Measurements from ENCODE around the gene BRCA2. TPM values are rescaled to one million over a fixed set of nuclear protein-coding genes. Genes with fewer than 3 reads are reported as not detected.
A peak's percentile ranks its signal among the peaks of the same experiment; 100 is the strongest.

BRCA2 gene
- total and polyA plus RNA-seq, 2 experiments from 2014 or later: 28.6 to 38.7 TPM

DNA sequence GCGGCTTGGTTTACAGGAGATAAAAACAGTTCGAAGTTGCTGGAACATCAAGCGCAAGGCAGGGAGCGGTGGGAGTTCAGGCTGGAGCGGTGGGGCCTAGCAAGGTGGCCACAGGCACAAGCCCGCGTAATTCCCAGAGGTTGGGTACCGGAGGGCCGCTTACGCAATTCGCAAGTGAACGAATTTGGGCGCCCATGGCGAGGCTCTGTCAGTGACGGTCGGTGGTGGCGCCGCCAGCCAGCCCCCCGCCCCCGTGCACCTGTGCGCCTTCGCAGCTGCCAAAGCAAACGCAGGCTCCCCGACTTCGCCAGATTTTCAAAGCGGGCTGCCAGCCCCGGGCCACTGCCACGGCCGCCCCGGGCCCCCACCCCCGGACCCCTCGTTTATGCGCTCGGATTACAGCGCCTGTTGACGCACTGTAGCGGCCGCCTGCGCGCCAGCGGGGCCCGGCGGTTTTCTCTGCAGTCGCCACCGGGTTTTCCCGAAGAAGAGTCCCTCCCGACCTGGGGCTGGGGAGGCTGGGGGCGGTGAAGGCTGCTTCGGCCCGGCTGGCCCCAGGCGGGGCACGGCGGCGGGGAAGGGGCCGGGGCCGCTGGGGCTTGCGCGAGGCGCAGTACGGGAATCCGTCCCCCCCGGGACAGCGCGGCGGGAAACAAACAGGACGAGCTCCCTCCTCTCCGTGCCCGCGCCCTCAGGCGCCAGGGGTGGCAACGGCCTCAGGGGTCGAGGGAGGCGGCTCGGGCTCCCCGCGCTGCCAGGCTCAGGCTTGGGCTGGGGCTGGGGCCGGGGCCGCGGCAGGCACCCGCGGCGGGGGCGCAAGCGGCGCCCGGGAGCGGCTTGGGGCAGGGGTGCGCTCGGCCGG is 111.9 kb downstream of the BRCA2 start:
- 0 out of 2 replicates have a peak, but pooled peaks cover 7% of the 10 kb centered on the region for H3K79me2 ChIP-seq (replicated peaks; ENCODE audit: insufficient read depth)
- Mint-ChIP-seq H3K9me3 (no peaks in the 10 kb centered on the region; the same call in 2 of the 3 replicates), H3K36me3 (ENCODE audit: low read depth) (no peaks in the 10 kb centered on the region; the same call in 2 of the 3 replicates), H3K4me1 (peaks cover 27% of the 10 kb centered on the region), H3K27ac (no peak overlapping the region), H3K4me3 (peak overlapping the region; percentile 71), H3K27me3 (ENCODE audit: insufficient read depth, low read depth, poor library complexity) (peaks cover 6% of the 10 kb centered on the region)
- peaks cover 14% of the 10 kb centered on the region; the same call in 1 of the 2 replicates for H3F3A ChIP-seq (replicated peaks; ENCODE audit: low read depth)
- H3K4me1 ChIP-seq (ENCODE audit: insufficient read depth): peaks cover 23% of the 10 kb centered on the region
- TF ChIP-seq EZH2 (IDR thresholded peaks at IDR 0.05; ENCODE audit: low read depth, unreplicated experiment) (no peak), NANOG (IDR thresholded peaks at IDR 0.05; ENCODE audit: borderline replicate concordance) (no peak), POLR2AphosphoS5 (IDR thresholded peaks at IDR 0.05; ENCODE audit: low read depth) (no peak), EZH2phosphoT487 (IDR thresholded peaks at IDR 0.05; ENCODE audit: unreplicated experiment) (no peak), ZNF114 (CRISPR knock-in tag; IDR thresholded peaks at IDR 0.05) (no peak)
- TF ChIP-seq, protein P1, sequence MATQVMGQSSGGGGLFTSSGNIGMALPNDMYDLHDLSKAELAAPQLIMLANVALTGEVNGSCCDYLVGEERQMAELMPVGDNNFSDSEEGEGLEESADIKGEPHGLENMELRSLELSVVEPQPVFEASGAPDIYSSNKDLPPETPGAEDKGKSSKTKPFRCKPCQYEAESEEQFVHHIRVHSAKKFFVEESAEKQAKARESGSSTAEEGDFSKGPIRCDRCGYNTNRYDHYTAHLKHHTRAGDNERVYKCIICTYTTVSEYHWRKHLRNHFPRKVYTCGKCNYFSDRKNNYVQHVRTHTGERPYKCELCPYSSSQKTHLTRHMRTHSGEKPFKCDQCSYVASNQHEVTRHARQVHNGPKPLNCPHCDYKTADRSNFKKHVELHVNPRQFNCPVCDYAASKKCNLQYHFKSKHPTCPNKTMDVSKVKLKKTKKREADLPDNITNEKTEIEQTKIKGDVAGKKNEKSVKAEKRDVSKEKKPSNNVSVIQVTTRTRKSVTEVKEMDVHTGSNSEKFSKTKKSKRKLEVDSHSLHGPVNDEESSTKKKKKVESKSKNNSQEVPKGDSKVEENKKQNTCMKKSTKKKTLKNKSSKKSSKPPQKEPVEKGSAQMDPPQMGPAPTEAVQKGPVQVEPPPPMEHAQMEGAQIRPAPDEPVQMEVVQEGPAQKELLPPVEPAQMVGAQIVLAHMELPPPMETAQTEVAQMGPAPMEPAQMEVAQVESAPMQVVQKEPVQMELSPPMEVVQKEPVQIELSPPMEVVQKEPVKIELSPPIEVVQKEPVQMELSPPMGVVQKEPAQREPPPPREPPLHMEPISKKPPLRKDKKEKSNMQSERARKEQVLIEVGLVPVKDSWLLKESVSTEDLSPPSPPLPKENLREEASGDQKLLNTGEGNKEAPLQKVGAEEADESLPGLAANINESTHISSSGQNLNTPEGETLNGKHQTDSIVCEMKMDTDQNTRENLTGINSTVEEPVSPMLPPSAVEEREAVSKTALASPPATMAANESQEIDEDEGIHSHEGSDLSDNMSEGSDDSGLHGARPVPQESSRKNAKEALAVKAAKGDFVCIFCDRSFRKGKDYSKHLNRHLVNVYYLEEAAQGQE (IDR thresholded peaks at IDR 0.05; ENCODE audit: unreplicated experiment): no peak
- no peaks in the 10 kb centered on the region for H3K36me3 ChIP-seq (ENCODE audit: insufficient read depth)
- ATAC-seq: peak; percentile 71
- H4K20me1 ChIP-seq (replicated peaks; ENCODE audit: insufficient read depth): 0 out of 2 replicates have a peak, but pooled peaks cover 3% of the 10 kb centered on the region
- peak overlapping the region; percentile 95 for H3K4me2 ChIP-seq
- DNase-seq (ENCODE audit: low spot score): peak; percentile 91
- peak overlapping the region; percentile 94 for H2AFZ ChIP-seq
- peak overlapping the region; percentile 79 for H3K4me3 ChIP-seq
- no peak overlapping the region for H3K27ac ChIP-seq (ENCODE audit: low read depth)
- H3K27me3 ChIP-seq (ENCODE audit: insufficient read depth): peaks cover 18% of the 10 kb centered on the region
- no peaks in the 10 kb centered on the region for H3K9me2 ChIP-seq (ENCODE audit: insufficient read depth)

DNA sequence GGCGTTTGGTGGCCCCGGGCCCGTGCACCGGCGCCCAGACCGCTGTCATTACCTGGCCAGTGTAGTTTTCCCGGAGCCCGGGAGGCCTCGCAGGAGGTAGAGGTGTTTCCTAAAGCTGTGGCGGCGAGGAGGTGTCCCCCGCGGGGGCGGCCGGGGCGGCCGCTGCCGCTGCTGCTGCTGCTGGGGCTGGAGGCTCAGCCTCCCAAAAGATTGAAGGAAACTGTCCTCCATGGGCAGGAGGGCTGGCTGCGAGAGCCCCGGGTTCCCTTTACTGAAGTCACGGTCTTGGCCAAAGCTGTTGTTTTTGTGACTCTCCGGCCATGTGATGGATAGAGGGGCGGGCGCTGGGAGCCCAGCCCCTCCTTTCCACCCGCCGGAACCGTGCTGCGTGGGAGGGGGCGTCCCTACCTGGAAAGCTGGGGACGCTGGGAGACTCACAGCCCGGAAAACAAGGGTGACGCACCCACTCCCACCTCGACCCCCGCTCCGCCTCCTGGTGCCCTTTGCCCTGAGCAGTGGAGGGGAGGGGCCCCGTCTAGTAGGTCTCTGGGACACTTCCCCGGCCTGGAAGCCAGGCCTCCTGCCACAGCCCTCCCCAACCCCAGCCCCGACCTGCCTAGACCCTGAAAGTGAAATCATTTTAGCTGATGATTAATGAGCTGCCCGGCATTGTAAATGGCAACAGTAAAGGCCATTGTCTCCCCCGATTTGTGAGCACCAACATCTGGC is 112.7 kb downstream of the BRCA2 start, which contains the start of gene N4BP2L1:
TSS of gene N4BP2L1 (minus strand) at position 279 of the 729 bp plus-strand sequence. CDS start at position 231, 48 bp downstream.
- peak within 1 kb of the TSS; percentile 99 for H2AFZ ChIP-seq
- peak within 1 kb of the TSS; percentile 71 for H3K4me3 Mint-ChIP-seq
- H3F3A ChIP-seq (replicated peaks; ENCODE audit: low read depth): peaks cover 14% of the 10 kb centered on the region; the same call in 1 of the 2 replicates
- peaks cover 6% of the 10 kb centered on the region for H3K27me3 Mint-ChIP-seq (ENCODE audit: insufficient read depth, low read depth, poor library complexity)
- H3K9me2 ChIP-seq (ENCODE audit: insufficient read depth): no peaks in the 10 kb centered on the region
- H3K27me3 ChIP-seq (ENCODE audit: insufficient read depth): peaks cover 18% of the 10 kb centered on the region
- no peaks in the 10 kb centered on the region; the same call in 2 of the 3 replicates for H3K36me3 Mint-ChIP-seq (ENCODE audit: low read depth)
- 0 out of 2 replicates have a peak, but pooled peaks cover 7% of the 10 kb centered on the region for H3K79me2 ChIP-seq (replicated peaks; ENCODE audit: insufficient read depth)
- H3K27ac Mint-ChIP-seq: no peak within 1 kb of the TSS
- no peak within 1 kb of the TSS; the same call in 1 of the 2 replicates for H3K27ac ChIP-seq (ENCODE audit: low read depth)
- H3K4me2 ChIP-seq: peak within 1 kb of the TSS; percentile 95
- ATAC-seq (peak; percentile 68), DNase-seq (ENCODE audit: low spot score) (peak; percentile 73)
- no peaks in the 10 kb centered on the region for H3K36me3 ChIP-seq (ENCODE audit: insufficient read depth)
- H4K20me1 ChIP-seq (replicated peaks; ENCODE audit: insufficient read depth): 0 out of 2 replicates have a peak, but pooled peaks cover 3% of the 10 kb centered on the region
- peaks cover 18% of the 10 kb centered on the region for H3K4me1 ChIP-seq (ENCODE audit: insufficient read depth)
- no peaks in the 10 kb centered on the region; the same call in 2 of the 3 replicates for H3K9me3 Mint-ChIP-seq
- H3K4me3 ChIP-seq: peak within 1 kb of the TSS; percentile 79
- TF ChIP-seq POLR2AphosphoS5 (IDR thresholded peaks at IDR 0.05; ENCODE audit: low read depth) (peak; percentile 23; the same call in 1 of the 2 replicates), ZNF114 (CRISPR knock-in tag; IDR thresholded peaks at IDR 0.05) (no peak)
- peaks cover 27% of the 10 kb centered on the region for H3K4me1 Mint-ChIP-seq
